SK-N-MC (cell line): ENCODE data around the gene HAT1.

Experiments used
- EZH2 ChIP-seq: fragments of 200-600 bp; sonication (generic); IDR thresholded peaks from one replicate; pipeline ENCODE4 v1.6.1; 2017; ENCODE audit warnings: antibody characterized with exemption
- FOXP2 ChIP-seq: optimal IDR thresholded peaks from 2 replicates; pipeline ENCODE3; 2011; ENCODE audit warnings: mild to moderate bottlenecking, moderate library complexity; ENCODE audit not compliant: insufficient read depth; ENCODE audit errors: extremely low read length, control extremely low read depth
- POLR2AphosphoS5 ChIP-seq: IDR thresholded peaks from 2 replicates; pipeline ENCODE4 v1.6.1; 2012; ENCODE audit warnings: mild to moderate bottlenecking, low read depth, low read length, borderline replicate concordance

DNA sequence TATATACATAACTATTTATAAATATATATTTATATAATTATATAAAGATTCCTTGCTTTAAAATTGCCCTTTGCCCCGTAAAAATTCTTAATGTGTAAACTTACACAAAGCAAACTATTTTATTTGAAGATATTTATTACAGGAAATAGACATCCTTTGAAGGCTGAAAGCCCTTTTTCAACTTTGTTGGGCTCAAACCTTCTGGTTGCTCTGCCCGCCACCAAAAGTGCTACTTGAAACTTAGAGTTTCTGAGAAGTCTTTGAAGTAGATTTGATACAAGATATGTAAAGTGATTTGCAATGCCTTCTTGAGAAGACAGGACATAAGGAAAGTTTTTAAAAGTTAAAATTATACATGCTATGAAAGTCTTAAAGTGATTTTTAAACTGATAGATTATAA is 40.9 kb downstream of the HAT1 start:
- TF ChIP-seq EZH2 (no peak), POLR2AphosphoS5 (no peak), FOXP2 (no peak)
